T-helper 2 cell treated with Interferon-gamma antibody and Interleukin-4, amounts not matched to agents 100 ng/mL and 5 ng/mL, for 36 hours (primary cell): ENCODE measurements around the gene ANKRD33B. TPM values are rescaled to one million over a fixed set of nuclear protein-coding genes. Genes with fewer than 3 reads are reported as not detected.

Experiments
- intact Hi-C: fragments of 100-400 bp; cut with micrococcal nuclease; formaldehyde crosslinking; loops from one replicate; pipeline ENCODE4 v1.15.1; 2023
- total RNA-seq: library from RNA; stranded (reverse); gene quantifications from 2 replicates; pipeline ENCODE4 v1.2.3, GENCODE V29; 2022

ANKRD33B gene
- total RNA-seq, 1 donor from 2014 or later: 5.7 TPM

DNA sequence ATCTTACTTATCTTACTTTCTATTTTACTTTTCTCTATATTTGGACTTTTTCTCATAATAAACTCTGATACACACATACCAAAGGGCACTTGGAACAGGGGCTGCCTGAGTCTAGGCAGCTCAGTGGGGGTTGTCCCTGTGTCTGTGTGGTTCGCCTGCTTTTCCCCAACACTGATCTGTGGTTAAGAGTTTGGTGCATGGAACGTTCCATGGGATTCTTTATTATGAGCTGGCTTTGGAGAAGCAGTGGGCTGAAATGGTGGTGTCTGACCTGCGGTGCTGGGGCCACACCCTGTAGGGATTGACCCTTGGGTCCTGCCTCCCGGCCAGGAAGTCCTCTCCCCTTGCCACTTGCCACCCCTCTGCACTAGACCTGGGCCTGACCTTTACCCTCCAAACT is 47.4 kb downstream of the ANKRD33B start:
- intact Hi-C loops: no loop called here

DNA sequence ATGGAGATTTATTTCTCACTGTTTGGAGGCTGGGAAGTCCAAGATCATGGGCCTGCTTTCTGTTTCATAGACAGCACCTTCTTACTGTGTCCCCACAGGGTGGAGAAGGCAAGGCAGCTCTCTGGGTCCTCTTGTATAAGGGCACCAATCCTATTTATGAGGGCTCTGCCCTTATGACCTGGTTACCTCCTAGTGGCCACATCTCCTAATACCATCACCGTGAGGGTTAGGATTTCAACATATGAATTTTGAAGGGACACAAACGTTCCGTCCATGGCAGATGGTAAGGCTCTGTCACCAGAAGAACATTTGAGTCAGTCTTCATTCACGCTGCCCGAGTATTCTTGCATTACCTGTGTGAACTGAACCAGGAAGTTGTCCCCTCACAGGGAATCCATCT is 48.4 kb downstream of the ANKRD33B start:
- intact Hi-C loops: no loop called here

DNA sequence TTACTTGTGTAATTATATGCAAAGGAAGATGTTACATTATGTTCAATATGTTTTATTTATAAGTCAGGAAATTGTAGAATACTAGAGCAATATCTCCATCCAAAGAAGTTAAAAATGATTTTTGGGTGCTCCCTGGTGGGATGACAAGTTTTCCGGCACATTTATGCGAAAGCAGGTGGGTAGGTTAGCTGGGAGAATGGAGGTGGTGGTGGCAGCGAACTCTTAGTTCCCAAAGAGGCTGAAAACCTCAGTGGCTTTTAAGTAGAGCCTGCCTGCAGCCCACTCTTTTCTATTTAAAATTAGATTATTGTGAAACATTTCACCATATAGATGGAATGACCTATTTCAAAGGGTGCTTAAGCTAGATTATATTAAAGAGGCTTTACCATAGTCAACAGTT is 51.8 kb downstream of the ANKRD33B start:
- intact Hi-C loops: no loop called here

DNA sequence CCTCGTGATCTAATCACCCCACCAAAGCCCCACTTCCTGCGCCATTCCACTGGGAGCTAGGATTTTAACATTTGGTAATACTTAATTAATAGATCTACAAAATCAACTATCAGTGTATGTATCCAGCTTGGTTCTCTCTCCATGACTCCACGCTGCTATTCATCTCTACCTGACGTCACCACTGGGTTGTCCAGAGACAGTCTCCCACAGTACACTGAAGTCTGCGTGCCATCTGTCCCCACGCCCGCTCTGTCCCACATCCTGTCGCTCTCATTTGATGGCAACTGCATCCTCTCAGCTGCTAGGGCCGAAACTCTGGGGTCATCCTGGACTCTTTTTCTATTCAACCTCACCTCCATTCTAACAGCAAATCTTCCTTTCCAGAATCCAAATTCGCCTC is 53.2 kb downstream of the ANKRD33B start:
- intact Hi-C loops: no loop called here

DNA sequence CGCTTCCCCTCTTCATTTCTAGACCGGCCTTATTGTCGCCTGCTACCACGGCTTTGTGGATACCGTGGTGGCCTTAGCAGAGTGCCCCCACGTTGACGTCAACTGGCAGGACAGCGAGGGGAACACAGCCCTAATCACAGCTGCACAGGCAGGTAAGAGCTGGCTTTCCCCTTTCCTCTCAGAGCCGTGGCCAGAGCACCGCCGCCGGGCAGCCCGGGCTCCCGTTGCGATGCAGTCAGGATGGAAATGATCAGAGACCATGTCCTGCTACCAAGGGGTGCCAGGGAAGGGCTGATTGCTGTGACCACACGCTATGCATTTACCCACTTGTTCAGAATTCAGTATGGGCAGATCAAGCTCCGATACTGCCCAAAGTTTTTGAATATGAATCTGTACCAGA is 54.4 kb downstream of the ANKRD33B start:
- intact Hi-C loops: no loop called here

DNA sequence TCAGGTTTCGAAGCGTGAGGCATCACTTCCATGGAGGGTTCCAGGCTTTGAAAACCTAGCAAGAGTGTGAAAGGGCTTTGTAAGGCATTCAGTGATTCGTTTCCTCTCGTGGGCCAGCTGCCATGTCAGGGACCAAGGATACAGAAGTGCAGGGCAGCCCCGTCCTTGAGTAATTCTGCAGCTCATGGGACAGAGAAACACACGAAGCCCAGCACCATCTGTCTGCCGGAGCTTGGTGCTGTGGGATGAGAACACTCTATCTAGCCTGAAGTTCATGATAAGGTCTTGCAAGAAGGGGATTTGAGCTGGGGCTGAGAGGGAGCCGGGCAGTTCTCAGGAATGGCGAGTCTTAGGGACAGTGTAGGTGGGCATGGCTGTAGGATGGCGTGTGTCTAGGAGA is 55.8 kb downstream of the ANKRD33B start:
- intact Hi-C loops: no loop called here

DNA sequence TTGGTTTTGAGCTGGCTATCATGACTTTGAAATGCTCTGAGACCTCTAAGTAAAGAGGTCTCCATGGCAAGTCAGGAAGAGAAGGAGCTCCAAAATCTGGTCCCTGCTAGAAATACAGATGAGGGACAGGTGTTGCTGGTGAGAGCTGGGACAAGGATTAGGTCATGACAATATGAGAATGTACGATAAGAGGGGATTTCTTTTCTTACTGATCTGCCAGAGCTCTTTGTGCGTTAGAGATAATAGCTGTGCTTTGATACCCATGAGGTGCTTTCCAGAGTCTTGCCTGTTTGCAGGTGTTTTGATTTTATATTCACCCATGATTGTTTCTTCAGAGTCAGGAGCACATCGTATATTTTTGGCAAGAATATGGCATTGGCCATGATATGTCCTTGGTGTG is 56.5 kb downstream of the ANKRD33B start:
- intact Hi-C loops: no loop called here

DNA sequence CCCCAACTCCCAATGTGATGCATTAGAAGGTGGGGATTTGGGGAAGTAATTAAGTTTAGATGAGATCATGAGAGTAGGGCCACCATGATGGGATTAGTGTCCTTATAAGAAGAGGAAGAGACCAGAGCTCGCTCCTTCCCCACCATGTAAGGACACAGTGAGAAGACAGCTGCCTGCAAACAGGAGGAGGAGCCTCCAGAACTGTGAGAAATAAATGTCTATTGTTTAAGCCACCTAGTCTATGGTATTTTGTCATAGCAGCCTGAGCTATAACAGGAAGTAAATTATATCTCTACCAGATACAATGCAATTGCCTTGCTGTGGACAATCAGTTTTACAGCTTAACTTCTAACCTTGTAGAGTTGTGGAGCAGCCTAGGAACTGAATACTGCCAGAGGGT is 58.0 kb downstream of the ANKRD33B start:
- intact Hi-C loops: no loop called here

DNA sequence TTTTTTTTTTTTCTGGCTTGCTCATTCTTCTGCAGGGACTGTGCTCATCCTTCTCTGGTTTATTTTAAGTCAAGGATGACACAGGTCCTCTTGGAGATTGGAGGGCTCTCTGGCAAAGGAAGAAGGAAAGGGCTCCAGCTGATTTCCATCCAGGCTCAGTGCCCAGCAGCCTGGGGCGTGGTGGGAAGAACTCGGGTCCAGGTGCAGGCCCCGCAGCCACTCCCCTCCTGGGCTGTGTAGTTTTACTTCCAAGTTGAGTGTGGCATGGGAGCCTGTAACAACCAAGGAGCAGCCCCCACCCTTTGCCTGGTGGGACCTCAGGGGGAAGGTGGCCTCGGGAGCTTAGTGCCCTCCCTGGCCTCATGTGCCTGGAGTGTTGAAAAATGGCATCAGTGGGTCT is 58.9 kb downstream of the ANKRD33B start:
- intact Hi-C loops: no loop called here

DNA sequence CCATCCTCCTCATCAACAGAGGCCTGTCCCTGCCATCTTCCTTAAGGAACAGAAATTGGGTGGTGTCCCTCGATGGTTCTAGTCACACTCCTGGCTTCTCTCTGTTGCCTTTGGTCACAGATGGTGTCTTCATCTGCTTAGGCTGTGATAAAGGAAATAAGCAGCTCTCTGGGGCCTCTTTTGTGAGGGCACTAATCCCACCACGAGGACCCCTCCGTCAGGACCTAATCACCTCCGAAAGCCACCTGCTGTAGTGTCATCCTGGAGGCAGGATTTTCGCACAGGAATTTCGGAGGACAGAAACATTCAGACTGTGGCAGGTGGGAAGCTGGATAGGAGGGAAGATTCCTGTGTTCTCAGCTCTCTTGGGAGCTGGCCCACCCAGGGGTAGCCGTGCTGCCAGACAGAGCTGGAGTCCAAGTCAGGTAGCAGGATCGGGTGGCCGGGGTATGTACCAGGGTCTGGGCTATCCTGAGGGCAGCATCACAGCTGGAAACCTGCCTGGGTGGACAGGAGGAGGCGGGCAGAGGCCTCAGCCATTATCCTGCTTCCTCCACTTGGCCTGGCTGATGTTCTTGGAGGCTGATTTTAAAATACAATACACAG is 59.5 kb downstream of the ANKRD33B start:
- intact Hi-C loops: no loop called here

DNA sequence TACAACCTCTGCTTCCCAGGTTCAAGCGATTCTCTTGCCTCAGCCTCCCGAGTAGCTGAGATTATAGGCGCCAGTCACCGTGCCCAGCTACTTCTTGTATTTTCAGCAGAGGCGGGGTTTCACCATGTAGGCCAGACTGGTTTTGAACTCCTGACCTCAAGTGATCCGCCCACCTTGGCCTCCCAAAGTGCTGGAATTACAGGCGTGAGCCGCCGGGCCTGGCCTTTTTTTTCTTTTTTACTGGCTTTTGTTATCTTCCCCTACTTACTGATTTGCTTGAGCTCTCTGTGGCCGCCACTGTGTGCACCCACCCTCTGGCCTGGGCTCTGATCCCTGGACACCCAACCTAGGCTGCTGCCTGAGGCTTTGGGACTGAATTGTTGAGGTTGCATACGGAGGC is 60.3 kb downstream of the ANKRD33B start:
- intact Hi-C loops: no loop called here

DNA sequence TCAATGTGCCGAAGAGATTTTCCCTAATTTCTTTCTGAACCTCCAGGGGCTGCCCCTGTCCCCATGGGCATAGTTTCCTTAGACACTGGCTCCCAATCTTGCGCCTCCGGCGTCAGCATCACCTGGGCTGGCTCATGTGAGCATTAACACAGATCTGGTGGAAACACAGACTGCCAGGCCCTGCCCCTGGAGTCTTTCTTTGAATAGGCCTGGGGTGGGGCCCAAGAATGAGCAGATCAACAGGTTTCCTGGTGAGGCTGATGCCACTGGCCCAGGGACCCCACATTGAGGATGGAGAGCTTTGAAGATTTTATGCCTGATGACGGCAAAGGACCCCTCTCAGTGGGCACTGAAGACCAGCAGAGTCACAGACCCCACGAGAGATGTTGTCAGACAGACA is 60.8 kb downstream of the ANKRD33B start:
- intact Hi-C loops: no loop called here

DNA sequence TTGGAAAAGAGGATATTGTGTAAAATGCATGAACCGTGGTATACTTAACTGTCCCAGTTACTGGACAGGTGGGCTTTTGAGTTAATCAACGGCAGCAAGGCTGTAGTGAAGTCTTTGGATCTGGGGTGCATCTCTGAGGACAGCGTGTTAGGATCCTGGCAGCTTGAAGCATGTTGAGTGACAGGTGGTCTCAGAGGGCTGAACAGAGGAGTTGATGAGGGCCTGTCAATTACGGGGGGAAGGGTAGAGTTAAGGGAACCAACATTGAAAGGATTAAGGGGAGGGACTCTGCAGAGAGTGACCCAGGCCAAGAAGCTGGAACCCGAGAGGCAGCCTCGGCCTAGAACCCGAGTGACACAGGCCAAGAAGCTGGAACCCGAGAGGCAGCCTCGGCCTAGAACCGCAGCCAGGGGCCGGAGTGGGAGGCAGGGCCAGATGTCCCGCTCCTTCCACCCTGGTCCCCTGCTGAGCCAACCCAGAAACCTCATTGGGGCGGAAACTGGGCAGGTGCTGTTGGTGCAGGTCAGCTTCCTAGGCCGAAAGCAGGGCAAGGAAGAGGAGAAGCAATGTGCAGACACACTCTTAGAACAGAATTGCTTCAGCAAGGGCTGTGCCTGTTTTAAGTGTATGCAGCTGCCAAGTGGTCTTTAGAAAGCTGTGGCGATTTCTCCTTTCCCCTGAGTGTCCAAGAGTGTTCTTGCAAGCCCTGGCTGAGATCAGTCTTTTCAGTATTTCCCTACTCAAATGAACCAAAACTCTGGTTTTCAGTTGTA is 62.0 kb downstream of the ANKRD33B start:
- intact Hi-C loops: no loop called here

DNA sequence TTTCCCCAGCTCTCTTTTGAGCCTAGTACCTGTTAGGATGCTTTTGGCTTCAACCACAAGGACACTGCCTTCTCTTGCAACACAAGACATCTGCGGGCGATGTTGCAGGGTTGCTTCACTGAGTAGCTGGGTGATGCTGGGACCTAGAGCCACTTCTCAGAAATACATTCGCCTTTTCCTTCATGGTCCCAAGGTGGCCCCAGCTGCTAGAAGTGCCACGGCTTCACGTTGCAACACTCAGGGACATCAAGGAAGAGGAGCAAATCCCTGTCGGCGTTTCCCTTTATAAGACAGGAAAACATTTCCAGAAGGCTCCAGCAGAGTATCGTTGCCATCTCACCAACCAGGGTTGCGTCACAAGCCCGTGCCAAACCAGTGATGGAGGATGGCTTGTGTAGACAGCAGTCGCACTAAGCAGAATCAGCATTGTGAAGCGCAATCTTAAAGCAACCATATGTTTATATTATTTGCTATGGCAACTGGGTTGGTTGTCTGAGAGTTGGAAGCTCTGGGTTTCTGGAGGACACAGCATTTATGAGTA is 62.7 kb downstream of the ANKRD33B start:
- intact Hi-C loops: no loop called here

DNA sequence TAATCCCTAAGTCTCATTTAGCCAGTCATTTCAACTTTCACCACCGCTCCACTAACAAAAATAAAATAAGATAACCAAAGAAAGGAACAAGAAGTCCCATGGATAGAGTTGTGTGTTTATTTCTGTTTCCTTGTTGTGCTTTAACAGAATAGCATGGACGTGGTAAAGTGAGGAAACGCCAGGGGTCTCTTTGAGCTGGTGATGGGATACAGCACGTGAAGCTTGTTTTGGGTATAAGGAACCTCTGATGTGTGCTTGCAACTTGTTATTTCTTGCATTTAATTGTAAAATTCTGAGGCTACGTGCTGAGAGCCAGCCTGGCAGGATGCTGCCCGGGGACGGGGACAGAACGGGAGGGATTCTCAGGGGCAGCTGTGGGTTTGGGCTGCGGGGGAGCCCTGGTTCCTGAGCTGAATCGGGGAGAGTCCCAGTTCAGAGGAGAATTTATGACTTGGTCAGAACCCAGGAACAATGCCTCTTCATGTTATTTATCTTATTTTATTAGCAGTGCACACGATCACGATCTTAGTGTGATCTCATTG is 63.4 kb downstream of the ANKRD33B start:
- intact Hi-C loops: no loop called here

DNA sequence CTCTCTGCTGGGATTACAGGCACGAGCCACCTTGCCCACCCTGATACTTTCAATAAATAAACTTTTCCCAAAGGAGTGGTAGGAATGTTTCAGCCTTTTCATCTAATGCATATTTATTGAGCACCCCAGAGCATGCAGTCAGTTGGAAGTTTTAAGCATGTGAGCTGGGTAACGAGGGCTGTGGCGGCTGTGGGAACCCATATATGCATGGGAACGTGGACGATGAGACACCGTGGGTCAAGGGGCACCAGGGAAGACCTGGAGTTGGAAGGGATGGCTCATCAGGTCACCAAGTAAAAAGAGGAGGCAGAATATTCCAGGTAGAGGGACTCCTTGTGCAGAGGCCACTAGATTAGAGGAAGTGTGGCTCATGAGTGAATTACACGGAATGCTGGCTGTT is 64.7 kb downstream of the ANKRD33B start:
- intact Hi-C loops: loop anchor here (1.0 kb wide), 4 partner anchors 21 to 344 kb away; partner anchors contain the start of gene ANKRD33B

DNA sequence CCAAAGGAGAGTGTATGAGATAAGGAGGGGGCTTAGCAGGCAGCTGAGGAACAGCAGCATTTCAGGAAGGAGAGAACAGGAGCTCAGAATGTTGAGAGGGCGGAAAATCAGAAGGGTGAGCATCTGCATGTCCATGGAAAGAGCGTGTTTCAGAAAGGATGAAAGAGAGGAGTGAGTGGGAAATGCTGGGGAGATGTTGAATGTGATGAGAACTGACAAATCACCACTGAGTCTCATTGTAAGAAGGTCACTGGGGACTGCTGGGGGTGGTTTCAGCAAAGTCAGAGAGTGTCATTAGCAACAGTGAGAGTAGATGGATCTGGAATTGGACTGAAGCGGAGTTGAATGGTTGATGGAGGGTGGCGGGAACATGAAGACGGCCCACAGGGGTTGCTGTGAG is 65.8 kb downstream of the ANKRD33B start:
- intact Hi-C loops: loop anchor here (5.0 to 10.0 kb wide), 2 partner anchors 32 to 375 kb away; partner anchors contain the start of gene CCT5

DNA sequence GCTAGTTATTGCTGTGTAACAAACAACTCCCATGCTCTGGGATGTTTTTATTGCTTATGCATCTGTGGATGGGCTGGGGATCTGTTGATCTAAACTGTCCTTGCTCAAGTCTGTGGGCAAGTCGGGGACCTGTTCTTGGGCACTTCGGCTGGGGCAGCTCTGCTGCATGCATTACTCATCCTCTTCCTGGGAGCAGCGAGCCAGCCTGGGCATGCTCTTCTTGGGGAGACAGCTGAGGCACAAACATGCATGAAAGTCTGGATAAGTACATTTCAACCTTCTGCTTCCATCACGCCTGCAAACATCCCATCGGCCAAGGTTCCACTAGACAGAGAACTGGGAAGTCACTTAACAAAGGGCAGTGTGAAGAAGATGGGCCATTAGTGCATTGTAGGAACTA is 66.3 kb downstream of the ANKRD33B start:
- intact Hi-C loops: loop anchor here (5.0 to 10.0 kb wide), 2 partner anchors 33 to 375 kb away; partner anchors contain the start of gene CCT5

DNA sequence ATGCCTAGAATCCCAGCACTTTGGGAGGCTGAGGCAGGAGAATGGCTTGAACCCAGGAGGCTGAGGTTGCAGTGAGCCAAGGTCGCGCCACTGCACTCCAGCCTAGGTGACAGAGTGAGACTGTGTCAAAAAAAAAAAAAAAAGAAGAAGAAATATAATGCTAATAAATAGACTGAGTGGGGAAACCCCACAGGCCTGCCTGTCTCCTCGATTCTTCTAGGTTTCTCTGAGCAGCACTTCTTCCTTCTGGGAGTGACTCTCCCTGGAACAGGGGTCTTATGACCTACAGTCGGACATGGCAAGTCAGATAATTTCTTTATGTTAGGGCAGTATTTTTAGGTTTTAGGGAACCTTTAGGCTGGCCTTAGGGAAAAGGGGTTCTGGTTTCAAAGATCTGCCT is 66.9 kb downstream of the ANKRD33B start:
- intact Hi-C loops: loop anchor here (5.0 to 10.0 kb wide), 2 partner anchors 33 to 376 kb away; partner anchors contain the start of gene CCT5

DNA sequence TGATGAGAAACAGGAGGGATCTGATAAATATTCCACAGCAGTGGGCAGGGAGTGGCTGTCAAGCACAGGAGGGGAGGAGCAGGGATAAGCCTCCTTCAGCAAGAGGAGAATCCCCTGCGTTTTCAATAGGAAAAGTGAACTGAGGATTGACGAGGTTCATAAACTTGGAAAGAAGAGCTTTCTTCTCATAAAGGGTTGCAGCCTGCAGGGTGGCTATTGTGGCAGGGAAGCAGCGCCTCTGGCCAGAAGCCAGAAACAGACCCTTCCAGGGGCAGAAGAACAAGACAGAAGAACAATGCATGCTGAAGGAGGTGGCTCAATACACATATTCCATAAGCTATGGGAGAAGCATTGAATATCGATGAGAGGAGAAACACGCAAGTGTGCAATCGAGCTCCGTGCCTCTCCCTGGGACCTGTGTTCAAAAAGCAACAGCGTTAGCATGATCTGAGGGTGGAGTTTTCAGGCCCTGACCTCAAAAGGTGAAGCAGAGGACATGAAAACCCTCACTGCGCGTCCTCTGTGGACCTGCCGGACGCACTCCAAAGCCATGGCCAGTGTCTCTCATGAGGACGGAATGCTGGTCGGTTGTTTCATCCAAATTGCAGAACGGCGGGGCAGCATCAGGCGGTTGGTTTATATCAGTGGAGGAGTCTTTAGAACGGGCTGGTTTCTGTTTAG is 67.6 kb downstream of the ANKRD33B start:
- intact Hi-C loops: loop anchor here (5.0 to 10.0 kb wide), 2 partner anchors 34 to 377 kb away; partner anchors contain the start of gene CCT5

DNA sequence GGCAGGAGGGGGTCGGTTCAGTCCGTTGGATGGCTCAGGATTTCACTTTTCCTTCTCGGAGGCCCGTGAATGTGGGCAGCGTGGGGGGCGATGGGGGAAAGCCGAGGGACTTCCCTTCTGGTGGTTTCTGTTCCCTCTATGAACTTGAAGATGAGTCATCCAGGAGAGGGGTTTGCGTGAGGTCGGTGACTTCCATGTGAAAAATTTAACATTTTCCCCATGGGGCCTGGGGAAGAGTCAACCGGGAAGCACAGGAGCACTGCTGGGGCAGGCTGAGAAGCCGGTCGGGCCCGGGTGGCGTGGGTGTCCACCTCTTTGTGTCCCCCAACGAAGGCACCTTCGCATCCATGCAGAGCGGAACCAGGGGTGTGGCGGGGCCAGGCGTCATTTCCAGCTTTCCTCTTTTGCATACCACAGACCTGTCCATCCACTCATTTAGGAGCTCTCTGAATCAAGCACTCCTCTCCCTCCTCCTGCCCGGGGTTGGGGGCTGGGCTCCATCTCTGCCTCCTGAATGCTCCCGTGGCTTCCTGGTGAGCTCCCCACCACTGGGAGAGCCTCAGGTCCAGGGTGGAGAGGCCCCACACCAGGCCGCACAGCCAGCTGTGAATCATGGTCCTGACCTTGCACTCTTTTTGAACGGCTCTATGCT is 68.4 kb downstream of the ANKRD33B start:
- intact Hi-C loops: loop anchor here (5.0 to 10.0 kb wide), 2 partner anchors 35 to 377 kb away; partner anchors contain the start of gene CCT5
